Subcutaneous adipose tissue (tissue), 4 donors: Measurements from ENCODE around the gene PNMA6A. TPM values are rescaled to one million over a fixed set of nuclear protein-coding genes. Genes with fewer than 3 reads are reported as not detected.
"Not testable (repeated sequence)": the region's sequence is repeated elsewhere in the genome, so short reads cannot be mapped to it uniquely, and the experiment has no call there.

ENCODE experiments used
- CTCF ChIP-seq: fragments of 450-650 bp; IDR thresholded peaks from one replicate; pipeline ENCODE4 v1.5.1; 2016; ENCODE audit warnings: low read depth, mild to moderate bottlenecking, control low read depth, antibody characterized with exemption, moderate library complexity
- total RNA-seq, 4 donors: library from RNA; depleted of rRNA; stranded (reverse); fragments of >200 nt; gene quantifications; one replicate each; pipeline ENCODE4 v1.1.0, GENCODE V29; 2016

Gene PNMA6A
- total RNA-seq, result 1 to 10 TPM in 2 of 4 donors, under 1 TPM in 2; 0.33 to 1.9 (median 0.83) TPM

DNA sequence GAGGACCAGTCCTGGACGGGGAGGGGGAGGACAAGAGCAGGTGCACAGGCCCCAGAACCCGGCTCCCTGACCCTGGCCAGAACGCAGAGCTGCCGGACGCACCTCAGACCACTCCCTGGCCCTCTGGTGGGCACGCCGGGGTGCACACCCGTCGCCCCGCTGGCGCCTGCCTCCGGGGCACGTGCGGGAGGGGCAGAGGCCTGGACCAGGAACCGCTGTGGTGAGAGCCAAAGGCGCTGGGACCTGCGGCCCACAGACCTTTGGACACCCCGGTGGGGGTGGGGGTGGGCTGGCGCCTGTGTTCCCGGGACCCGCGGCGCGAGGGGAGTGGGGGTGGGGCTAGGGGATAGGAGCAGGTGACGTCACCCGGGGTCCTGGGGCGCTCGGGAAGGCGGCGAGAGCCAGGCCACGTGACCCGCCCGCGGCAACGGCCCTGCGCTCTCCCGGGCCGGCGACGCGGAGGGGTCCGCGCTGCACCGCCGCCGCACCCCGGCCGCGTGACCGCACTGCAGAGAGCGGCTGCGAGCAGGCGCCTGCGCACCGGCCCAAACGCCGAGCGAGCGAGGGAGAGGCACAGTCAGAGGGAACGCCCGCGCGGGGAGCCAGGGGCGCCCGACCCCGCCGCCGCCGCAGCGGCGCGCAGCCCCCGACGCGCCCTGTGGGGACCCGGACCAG lies at the start of gene PNMA6A:
PNMA6A (plus strand) TSS at position 546 of the 675 bp plus-strand sequence. CDS start 609 bp downstream, outside the sequence.
- not testable (repeated sequence) for TF ChIP-seq CTCF

GRCh38 chrX:153029162-153029561 lies 43.1 kb upstream of the PNMA6A start:
- TF ChIP-seq CTCF, result no peak

GRCh38 chrX:153029875-153030274 lies 42.4 kb upstream of the PNMA6A start:
- no peak for TF ChIP-seq CTCF

- no peak for TF ChIP-seq CTCF
Measured at GRCh38 chrX:153030801-153031200, 41.5 kb upstream of the PNMA6A start.

DNA sequence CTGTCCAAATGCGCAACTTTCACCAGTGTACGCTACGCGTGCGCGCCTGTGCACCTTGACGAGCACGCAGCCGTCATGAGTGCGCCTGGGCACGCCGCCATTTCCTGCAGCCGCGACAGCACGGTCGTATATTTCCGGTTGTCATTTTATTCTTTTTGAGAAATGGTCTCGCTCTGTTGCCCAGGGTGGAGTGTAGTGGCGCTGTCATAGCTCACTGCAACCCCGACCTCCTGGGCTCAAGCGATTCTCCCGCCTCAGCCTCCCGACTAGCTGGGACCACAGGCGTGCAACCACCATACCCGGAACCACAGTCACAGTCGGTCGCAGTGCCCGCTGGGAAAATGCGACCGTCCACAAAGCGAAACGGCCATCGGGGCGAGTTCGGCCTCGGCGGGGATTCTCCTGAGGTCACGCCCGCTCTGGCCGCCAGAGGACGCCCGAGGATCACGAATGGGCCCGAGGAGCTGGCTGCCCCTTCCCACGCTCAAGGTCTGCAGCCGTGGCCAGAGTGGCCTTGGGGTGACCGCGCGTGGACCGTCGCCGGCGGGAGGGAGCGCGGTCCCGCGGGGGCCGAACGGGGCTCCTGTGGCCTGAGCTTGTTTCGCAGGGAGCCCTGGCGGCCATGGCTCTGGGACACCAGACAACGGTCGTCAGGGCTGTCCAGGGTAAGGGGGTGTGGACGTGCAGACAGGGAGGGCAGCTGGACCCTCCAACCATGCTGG lies 39.7 kb upstream of the PNMA6A start:
- no peak for TF ChIP-seq CTCF

GRCh38 chrX:153049093-153049492 lies 23.2 kb upstream of the PNMA6A start:
- no peak for TF ChIP-seq CTCF

DNA sequence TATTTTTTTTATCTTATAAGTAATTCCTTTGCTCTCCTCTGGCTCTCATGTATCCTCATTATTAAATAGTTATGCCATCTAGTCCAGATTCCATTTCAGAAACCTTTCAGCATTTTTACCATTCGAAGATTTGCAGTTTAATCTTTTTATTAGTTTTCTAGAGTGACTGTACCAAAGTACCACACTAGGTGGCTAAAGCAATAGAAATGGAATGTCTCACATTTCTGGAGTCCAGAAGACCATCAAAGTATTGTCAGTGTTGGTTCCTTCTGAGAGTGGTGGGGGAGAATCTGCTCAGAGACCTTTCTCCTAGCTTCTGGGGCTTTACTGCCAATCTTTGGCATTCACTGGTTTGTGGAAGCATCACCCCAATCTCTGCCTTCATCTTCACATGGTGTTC lies 19.7 kb upstream of the PNMA6A start:
- TF ChIP-seq CTCF, result no peak
